GM21390 (cell line): Measurements from ENCODE around the gene B3GALT6.

ENCODE experiments used
- ATAC-seq: cut with Tn5 transposase; IDR thresholded peaks from one replicate; pipeline ENCODE4 v1.9.1; 2021; ENCODE audit not compliant: unreplicated experiment

Gene B3GALT6

GRCh38 chr1:1215881-1216605 lies 16.0 kb upstream of the B3GALT6 start:
- no peak for ATAC-seq

GRCh38 chr1:1216770-1217620 lies 15.0 kb upstream of the B3GALT6 start:
- no peak for ATAC-seq

- no peak for ATAC-seq
These were observed 14.2 kb upstream of the B3GALT6 start for GRCh38 chr1:1217621-1218523.

- no peak for ATAC-seq
These were observed 13.4 kb upstream of the B3GALT6 start for GRCh38 chr1:1218524-1219200.

GRCh38 chr1:1219341-1219740 lies 12.7 kb upstream of the B3GALT6 start:
- ATAC-seq = no peak

- no peak for ATAC-seq
These were observed 11.8 kb upstream of the B3GALT6 start for GRCh38 chr1:1220197-1220596.

- ATAC-seq = no peak
These were observed 10.0 kb upstream of the B3GALT6 start for GRCh38 chr1:1221887-1222574.

- ATAC-seq = no peak
These were observed 9.3 kb upstream of the B3GALT6 start for GRCh38 chr1:1222575-1223225.

- no peak for ATAC-seq
These were observed 8.7 kb upstream of the B3GALT6 start for GRCh38 chr1:1223321-1223720.

GRCh38 chr1:1223891-1224290 lies 8.1 kb upstream of the B3GALT6 start:
- ATAC-seq = no peak

GRCh38 chr1:1225238-1225845 lies 6.7 kb upstream of the B3GALT6 start:
- no peak for ATAC-seq

GRCh38 chr1:1225913-1226312 lies 6.1 kb upstream of the B3GALT6 start:
- ATAC-seq = no peak

- no peak for ATAC-seq
These were observed 5.3 kb upstream of the B3GALT6 start for GRCh38 chr1:1226566-1227362.

- no peak for ATAC-seq
These were observed 4.7 kb upstream of the B3GALT6 start for GRCh38 chr1:1227386-1227785.

GRCh38 chr1:1228187-1228586 lies 3.9 kb upstream of the B3GALT6 start:
- no peak for ATAC-seq

- ATAC-seq = no peak
These were observed 3.3 kb upstream of the B3GALT6 start for GRCh38 chr1:1228596-1229321.

GRCh38 chr1:1229770-1230169 lies 2.3 kb upstream of the B3GALT6 start:
- no peak for ATAC-seq
